ACHN (cell line): ENCODE data around the gene SLC13A4.
"Not testable (repeated sequence)": the region's sequence is repeated elsewhere in the genome, so short reads cannot be mapped to it uniquely, and the experiment has no call there.

Source experiments
- DNase-seq: peaks from one replicate; pipeline ENCODE4 v3.0.0-alpha.2; 2015
- in situ Hi-C: cut with HindIII; loops from 2 replicates; pipeline ENCODE4 v1.10.0; 2017; ENCODE audit warnings: low sequenced_read_pairs, low pct_ligation_motif_present, low pct_unique_long_range_greater_than_20kb

SLC13A4 gene, protein sequence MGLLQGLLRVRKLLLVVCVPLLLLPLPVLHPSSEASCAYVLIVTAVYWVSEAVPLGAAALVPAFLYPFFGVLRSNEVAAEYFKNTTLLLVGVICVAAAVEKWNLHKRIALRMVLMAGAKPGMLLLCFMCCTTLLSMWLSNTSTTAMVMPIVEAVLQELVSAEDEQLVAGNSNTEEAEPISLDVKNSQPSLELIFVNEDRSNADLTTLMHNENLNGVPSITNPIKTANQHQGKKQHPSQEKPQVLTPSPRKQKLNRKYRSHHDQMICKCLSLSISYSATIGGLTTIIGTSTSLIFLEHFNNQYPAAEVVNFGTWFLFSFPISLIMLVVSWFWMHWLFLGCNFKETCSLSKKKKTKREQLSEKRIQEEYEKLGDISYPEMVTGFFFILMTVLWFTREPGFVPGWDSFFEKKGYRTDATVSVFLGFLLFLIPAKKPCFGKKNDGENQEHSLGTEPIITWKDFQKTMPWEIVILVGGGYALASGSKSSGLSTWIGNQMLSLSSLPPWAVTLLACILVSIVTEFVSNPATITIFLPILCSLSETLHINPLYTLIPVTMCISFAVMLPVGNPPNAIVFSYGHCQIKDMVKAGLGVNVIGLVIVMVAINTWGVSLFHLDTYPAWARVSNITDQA

DNA sequence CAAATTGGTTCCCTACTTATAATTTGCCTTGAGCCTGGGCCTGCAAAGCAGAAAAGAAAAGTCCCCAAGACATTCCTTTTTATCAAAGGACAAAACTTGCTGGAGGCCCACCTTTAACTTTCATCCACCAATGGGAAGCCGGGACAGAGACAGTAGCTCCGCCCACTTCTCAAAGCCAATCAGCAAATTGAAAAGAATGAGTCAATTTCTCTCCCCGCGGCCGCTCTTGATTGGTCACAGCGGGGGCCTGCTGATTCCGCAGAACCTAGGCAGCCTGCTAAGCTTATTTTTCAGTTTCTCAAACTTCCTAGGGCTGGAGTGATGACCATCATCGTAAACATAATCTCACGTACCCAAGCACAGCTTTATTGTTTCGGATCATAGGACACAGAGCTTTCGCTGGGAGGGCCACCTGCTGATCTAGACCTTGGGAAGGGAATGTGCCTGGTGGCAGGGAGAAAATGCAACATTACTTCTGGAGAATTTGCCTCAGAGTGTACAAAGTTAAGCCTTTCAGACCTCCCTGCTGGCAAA lies at the start of gene SLC13A4:
Gene SLC13A4 (minus strand): TSS at position 51 of the 534 bp plus-strand sequence. CDS start 690 bp downstream, outside the sequence.
- in situ Hi-C loops, result no loop called here
- DNase-seq, result no peak

DNA sequence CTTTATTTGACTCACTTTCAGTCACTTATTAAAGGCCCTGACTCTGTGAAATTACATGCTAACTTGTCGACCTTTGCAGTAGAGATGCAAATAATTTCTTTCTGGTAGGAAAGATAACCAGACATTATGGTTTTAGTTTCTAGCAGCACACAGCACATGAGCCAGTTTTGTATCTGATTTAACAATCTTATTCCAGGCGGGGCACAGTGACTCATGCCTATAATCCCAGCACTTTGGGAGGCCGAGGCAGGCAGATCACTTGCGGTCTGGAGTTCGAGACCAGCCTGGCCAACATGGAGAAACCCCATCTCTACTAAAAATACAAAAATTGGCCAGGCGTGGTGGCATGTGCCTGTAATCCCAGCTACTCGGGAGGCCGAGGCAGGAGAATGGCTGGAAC lies 47.9 kb upstream of the SLC13A4 start:
- in situ Hi-C loops, DNase-seq: not testable (repeated sequence)

DNA sequence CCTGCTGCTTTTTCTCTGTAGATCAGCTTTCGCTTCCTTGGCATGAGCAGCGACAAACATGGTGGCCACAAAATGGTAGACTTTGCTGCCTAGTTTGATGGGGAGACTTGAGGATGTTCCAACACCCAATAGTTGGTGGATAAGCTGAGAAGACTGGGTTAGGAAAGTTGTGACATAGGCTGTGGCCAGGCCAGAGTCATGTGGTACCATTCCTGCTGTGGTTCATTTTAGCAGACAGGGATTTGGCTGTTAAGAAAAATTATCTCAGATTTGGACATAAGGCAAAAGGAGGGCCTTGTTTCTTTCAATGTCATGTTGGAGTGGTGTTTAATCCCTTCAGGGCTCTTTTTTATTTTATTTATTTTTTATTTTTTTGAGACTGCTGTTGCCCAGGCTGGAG lies 47.2 kb upstream of the SLC13A4 start:
- in situ Hi-C loops, result no loop called here

DNA sequence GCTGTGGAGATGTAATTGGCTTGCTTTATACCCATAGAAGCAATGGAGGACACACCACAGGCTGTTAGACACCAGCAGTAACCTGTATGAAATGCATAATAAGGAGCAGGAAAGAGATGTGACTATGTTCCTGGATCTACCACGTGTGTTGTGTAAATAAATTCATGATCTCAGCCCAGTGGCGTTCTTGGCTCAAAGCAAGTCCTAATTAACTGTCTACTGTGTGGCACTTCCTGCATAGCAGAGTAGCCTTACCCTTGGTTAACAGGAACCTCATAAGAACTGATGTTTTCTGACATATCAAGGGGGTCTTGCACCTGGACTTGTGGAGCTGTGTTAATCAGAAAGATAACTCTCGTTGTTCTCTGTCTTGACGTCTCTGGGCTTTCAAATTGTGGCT lies 46.3 kb upstream of the SLC13A4 start:
- DNase-seq, result no peak
- in situ Hi-C loops, result no loop called here

More for the DNA sequence above, 47.2 kb upstream of the SLC13A4 start:
- DNase-seq, result no peak

DNA sequence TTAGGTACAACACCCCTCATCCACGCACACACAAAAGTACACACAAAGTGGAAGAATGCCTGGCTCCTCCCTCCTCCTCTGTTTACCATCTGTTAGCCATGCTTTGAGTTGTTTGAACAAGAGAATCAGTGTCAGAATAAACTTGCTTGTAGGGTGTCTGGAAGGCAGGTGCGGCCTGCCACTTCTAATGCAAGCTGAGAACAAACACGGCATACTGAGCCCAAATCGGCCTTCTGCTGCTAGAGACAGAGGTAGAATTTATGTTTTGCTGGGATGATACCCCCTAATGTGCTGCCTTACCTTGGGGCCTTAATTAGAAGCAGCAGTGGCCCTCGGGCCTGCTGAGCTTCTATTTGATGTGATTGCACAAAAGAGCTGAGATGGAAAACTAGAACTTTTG lies 45.5 kb upstream of the SLC13A4 start:
- no peak for DNase-seq
- in situ Hi-C loops, result no loop called here

DNA sequence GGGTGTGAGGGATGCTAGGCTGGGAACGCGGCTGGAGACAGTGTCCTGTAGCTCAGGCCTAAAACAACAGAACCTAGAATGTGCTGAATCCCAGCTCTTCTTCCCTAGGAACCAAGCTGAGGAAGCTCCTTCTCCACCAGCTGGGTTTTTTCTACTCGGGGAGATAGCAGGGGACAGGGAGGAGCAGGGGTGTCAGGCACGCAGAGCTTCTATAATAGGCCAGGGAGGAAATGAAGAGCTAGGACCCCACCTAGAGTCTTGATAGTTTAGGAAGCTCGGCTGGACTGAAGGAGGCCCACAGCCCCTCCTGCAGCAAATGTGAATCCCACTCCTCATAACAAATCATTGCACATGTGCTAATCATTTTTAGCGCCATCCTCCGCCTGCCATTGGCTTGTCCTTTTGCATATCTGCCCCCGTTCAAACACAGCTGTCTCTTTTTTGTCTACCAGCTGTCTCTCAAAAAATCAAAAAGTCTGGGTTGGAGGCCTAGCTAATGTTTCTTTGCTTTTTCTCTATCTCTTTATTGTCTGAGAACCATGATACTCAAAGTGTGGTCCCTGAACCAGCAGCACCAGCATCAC lies 44.7 kb upstream of the SLC13A4 start:
- in situ Hi-C loops, result no loop called here
- no peak for DNase-seq

DNA sequence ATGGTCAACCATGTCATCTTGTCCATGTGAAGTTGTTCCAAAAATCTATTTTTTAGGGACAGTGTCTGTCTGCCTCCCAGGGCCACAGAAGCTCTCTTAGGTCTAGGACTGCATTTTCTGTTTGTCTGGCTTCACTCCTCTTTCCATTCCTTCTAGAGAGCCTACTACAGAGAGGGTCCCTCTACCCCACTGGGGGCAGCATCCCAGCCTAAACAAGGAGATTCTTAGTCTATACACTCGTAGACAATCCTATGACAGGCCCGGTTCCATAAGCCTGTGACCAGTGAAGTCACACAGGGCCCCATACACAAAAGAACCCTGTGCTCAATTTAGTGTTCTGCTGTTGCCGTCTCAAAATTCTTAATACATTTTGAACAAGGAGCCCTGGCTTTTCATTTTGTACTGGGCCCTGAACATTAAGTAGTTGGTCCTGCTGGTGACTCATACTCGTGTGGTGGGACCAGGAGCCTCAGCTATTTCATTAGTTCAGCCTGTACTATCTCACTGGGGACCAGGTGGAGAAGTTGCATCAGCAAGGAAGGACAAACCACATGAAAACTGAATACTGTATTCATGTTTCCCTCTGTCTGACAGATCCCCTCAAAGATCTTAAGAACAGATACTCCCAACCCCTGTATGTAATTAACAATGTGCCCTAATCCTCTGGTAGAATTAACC lies 44.1 kb upstream of the SLC13A4 start:
- no peak for DNase-seq
- in situ Hi-C loops, result no loop called here

DNA sequence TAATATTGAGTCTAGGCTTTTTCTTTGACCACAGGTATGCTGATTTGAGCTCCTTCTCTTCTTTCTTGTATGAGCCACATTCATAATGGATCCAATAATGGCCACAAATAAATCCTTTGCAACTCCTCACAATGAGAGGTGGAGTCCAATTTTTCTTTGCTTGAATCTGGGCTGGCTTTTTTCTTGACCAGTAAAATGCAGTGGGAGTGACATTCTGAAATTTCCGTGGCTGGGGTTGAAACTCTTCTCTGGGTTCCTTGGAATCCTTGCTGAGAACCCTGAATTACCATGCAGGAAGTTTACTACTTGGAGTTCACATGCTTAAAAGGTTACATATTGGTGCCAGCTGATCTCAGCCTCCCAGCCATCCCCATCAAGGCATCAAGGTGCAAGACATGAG lies 43.1 kb upstream of the SLC13A4 start:
- no peak for DNase-seq
- in situ Hi-C loops, result no loop called here

DNA sequence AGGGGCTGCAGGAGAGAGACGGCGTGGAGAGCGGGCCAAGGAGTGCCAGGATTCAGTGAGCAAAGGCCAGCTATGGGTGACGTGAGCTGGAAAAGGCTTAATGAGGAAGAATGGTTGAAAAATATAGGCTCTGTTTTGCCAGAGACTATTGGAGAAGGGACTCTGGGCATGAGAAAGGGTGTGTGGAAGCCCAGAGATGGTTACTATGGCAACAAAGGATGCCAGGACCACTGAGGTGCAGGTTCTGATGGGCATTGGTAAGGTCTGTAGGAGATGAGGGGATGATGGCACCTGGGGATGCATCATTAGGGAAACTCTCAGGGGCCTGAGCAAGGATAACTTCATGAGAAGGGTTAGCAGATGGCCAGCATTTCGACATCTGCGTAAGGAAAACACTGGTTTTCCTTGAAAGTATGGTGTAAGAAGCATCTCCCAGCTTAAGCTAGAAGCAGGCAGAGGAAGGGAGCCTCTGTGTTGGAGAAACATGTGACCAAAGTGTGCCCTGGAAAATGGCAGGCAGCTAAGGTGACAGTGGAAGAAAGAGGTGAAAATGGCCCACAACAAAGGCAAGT lies 42.2 kb upstream of the SLC13A4 start:
- in situ Hi-C loops, result no loop called here
- no peak for DNase-seq

DNA sequence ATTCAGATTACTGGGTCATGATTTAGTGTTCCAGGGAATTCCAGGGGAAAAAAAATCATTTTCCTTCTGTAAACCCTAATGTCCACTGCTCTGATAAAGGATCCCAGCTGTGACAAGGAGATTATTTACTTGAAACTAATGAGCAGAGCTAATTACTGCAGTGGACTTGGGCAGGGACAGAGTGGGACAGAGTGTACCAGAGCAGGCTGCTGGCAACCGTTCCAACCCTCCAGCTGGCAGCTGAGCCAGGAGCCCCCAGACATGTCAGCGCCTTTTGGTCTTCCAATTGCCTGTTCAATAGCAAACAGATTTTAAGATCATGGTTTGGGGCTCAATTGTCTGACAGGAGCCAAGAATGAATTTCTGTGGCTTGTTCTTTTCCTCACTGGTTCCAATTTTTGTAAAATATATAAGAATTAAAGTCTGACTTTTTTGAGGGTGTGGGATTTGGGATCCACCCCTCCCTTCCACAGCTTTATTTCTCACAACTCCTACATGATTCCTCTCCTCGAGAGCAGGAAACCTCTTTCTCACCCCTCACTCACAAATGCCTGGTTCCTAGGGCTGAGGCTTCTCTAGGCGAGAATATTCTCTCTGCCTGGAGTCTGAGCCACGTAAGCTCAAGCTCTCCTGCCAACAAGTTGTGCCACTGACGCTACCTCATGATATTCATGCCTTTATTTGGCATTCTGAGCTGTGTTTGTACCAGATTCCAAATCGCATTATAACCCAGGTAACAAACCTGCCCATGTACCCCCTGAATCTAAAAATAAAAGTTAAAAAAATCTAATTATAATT lies 41.2 kb upstream of the SLC13A4 start:
- in situ Hi-C loops, result no loop called here
- no peak for DNase-seq

DNA sequence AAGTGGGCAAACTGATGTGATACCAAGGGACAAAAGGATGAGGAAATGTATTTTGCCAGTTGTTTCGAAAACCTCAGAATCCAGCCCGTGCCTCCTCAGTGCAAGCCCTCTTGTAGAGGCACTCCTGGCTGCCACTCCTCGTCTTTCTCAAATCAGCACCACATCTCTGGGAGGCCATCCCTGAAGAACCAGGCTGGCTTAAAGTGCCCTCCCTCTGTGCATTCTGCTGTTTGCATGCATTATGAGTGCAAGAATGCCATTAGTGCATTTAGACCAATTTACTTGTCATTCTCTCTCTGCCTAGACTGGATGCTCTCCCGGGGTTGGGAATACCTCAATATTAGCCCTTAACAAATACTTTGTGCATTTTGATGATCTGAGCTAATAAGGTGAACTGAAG lies 40.5 kb upstream of the SLC13A4 start:
- in situ Hi-C loops, result no loop called here
- no peak for DNase-seq

DNA sequence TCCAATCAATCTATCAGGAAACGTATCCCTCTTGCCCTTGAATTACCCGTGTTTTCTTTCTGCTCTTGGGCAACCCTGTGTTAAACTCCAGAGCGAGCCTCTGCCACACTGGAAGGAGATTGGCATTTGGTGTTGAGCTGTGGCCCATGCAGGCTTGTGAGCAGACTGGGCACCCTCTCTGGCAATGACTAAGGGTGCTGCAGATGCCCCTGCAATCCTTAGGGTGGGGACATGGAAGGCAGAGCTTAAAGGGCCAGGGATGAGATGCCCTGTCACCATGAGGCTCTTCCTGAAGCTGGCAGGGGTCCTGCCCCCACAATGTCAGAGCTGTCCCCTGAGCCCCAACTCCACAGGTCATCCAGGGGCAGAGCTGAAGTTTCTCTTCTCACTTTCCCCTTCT lies 40.1 kb upstream of the SLC13A4 start:
- DNase-seq, result no peak
- in situ Hi-C loops, result no loop called here

DNA sequence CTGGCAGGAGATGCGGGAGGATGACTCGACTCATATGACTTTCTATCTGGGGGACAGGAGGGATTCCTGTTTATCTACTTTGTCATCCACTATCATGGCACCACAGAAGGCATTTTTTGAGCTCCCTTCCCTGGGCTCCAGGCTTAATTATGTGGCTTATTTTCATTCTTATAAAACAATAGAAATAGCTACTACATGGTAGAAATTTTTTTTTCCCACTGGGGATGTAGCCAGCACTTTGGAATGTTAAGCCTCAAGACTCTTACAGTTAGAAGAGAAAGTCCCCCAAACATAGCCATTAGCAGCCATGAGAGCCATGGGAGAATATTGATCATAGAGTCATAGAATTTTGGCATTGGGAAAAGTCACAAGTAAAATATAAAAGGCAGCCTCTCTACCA lies 35.3 kb upstream of the SLC13A4 start:
- no peak for DNase-seq
- in situ Hi-C loops, result no loop called here

DNA sequence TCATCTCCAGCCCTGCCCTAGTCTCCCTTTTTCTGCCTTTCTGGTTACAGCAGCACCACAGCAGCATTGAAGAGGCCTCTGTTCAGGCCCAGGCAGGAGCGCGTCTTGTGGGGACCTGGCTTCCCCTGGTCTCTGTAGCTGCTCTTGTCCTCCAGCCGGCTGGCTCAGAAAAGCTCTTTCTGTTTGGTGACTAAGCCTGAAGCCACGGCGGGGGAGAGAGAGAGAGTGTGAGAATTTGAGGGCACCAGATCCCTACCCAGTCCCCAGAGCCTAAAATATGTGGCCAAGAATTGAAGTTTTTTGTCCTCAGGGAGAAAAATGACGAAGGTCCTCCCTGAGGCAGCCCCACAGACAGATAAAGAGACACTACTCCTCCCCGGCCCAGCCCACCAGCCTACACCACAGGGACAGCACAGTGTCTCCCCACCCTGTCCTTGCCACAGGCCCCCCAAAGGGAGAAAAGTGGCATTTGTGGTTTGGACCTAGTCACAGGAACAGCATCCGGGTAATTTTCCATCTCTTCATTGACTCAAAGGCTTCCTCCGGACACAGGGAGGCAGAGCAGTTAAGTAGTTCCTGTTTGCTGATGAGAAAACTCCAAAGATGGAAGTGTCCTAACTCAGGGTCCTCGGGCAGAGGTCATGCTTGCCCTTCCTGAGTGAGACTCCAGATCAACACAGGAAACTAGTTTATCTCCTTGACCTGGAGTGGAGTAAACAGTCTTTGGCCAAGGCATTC lies 33.9 kb upstream of the SLC13A4 start:
- in situ Hi-C loops, result no loop called here
- no peak for DNase-seq

DNA sequence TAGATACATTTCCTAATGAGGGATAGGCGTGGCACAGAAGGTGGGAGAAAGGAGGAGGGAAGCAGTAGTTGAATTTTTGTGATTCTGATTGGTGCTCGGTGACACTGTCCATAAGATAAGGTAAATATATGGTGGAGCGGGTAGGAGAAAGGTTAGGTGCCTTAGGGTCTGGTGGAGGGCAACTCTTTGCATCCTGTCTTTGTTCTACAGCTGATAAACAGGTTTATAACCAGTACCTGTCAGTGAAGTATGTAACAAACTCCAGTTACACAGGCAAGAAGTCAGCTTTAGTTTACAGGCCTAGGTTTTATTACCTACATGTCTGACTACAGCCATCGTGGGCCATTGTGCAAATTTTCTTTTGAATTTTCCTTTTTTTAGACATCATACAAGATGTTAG lies 31.5 kb upstream of the SLC13A4 start:
- in situ Hi-C loops, result no loop called here
- no peak for DNase-seq

DNA sequence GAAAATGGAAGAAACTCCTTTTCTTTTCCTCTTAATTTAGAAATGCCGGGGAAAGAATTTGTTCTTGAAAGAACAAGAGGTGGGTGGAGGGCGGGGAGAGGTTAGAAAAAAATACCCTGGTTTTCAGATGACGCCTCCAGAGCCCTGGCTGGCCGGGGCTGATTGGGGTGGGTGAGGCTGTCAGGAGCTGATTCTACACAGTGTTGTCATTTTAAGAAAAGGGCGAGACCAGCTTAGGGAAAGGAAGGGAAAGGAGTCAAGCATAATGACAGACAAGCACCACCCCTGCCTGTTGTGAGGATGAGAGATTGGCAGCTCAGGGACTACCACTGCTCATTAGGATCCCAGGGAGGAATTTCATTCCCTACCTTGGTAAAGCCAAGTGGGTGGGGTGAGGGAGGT lies 30.5 kb upstream of the SLC13A4 start:
- no peak for DNase-seq

DNA sequence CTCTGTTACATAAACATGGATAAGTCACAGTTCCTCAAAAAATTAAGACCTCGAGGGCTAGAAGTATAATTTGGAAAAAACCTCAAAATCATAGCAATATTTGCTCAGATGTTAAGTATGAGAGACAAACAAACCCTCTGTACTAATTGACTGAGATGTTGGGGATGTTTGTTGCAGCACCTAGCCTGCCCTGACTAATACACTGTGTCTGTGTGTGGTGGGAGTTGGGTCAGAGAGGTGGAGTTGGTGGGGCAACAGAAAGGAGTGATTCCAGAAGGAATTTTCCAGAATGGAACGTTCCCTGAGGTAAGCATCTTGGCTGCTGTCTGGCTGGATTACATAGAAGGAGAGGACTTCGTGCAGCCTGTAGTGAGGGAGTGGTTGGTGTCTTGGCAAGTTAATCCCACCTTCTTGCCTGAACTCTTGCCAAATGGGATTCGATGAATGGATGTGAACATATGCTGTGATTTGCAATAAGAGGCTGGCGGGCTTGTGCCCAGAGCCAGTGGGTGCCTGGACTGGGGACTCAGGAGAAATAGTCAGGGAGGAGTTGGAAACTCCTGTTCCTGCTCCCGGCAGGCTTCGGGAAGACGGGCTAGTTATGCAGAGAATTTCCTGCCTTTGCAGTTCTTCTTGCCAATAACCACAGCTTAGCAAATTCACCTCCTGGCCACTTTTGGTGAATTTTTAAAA lies 29.9 kb upstream of the SLC13A4 start:
- in situ Hi-C loops, result no loop called here
- no peak for DNase-seq

More for the DNA sequence above, 30.5 kb upstream of the SLC13A4 start:
- in situ Hi-C loops, result no loop called here
